GM10248 (cell line): ENCODE data around the gene NOL4L.

Source experiments
- CTCF ChIA-PET: fragments of 300-600 bp; sonication (Branson Sonifier 250); formaldehyde crosslinking; extraction: SDS; loops from one replicate; lab custom pipeline; 2021; ENCODE audit warnings: antibody characterized with exemption; lab: Yijun Ruan, JAX
- POLR2A ChIA-PET: fragments of 350-650 bp; sonication (Branson Sonifier 250); formaldehyde crosslinking; extraction: SDS; loops from one replicate; lab custom pipeline; 2020; ENCODE audit warnings: antibody characterized with exemption; lab: Yijun Ruan, JAX
- DNase-seq: peaks from one replicate; pipeline ENCODE4 v3.0.0; 2012; ENCODE audit errors: extremely low spot score
- CTCF ChIP-seq: IDR thresholded peaks from 2 replicates; pipeline ENCODE4 v1.5.1; 2012; ENCODE audit warnings: mild to moderate bottlenecking, low read depth; ENCODE audit errors: extremely low read depth, missing control alignments, control extremely low read depth

Gene NOL4L

GRCh38 chr20:32477594-32478512, 107.3 kb downstream of the NOL4L start:
- TF ChIP-seq CTCF = no peak
- no peak for DNase-seq
- POLR2A ChIA-PET = no interaction called here
- CTCF ChIA-PET = no interaction called here

- POLR2A ChIA-PET = no interaction called here
- no peak for DNase-seq
- no peak for TF ChIP-seq CTCF
- CTCF ChIA-PET = interaction anchor here (0.8 to 1.3 kb wide), 2 partner anchors 151 to 192 kb away, joined by 3 to 5 read pairs; no protein-coding TSS in a partner anchor
These were observed 108.2 kb downstream of the NOL4L start for GRCh38 chr20:32476684-32477593.

- DNase-seq = peak; percentile 82
- ChIA-PET CTCF (interaction anchor here (0.6 to 1.3 kb wide), 4 partner anchors 10 to 193 kb away, joined by 3 to 5 read pairs (median 4); no protein-coding TSS in a partner anchor), POLR2A (interaction anchor here (0.6 kb wide), 1 partner anchor 396 kb away, joined by 4 read pairs; no protein-coding TSS in a partner anchor)
- no peak for TF ChIP-seq CTCF
These were observed 109.9 kb downstream of the NOL4L start for GRCh38 chr20:32474967-32475811.

- no peak for DNase-seq
- ChIA-PET POLR2A (no interaction called here), CTCF (interaction anchor here (1.0 to 1.1 kb wide), 2 partner anchors 10 to 17 kb away, joined by 3 to 4 read pairs; no protein-coding TSS in a partner anchor)
- no peak for TF ChIP-seq CTCF
These were observed 110.5 kb downstream of the NOL4L start for GRCh38 chr20:32474717-32474966.

- TF ChIP-seq CTCF = no peak
- ChIA-PET POLR2A (no interaction called here), CTCF (interaction anchor here (1.0 to 1.1 kb wide), 2 partner anchors 11 to 16 kb away, joined by 3 to 4 read pairs; no protein-coding TSS in a partner anchor)
- no peak for DNase-seq
These were observed 111.0 kb downstream of the NOL4L start for GRCh38 chr20:32474009-32474716.
